Measurements from ENCODE around the gene RASA2.

The RASA2 gene

DNA sequence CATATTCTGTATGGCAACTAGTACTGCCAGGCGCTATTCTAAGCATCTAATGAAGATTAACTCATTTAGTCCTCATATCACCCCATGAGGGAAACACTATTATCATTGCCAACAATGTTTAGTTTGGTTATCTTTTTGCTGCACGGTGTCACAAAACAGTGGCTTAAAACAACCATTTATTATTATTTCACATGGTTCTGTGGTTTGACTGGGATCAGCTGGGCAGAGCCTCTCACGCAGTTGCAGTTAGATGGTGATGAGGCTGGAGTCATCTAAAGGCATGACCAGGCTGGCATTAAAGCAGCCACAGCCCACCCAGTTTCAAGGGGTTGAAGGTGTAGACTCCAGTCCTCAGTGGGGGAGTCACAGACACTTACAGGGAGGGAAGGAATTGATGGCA is 32.8 kb upstream of the RASA2 start:
- Histone ChIP-seq H3K9me3 (ENCODE audit: insufficient read depth, low read depth, low read length) (no peaks in the 10 kb centered on the region), H4K20me1 (ENCODE audit: insufficient read depth, low read length, poor library complexity, severe bottlenecking) (no peaks in the 10 kb centered on the region), H3K36me3 (ENCODE audit: insufficient read depth, low read length) (no peaks in the 10 kb centered on the region), H3F3A (ENCODE audit: low read depth) (no peaks in the 10 kb centered on the region), H3K9ac (ENCODE audit: low read depth, low read length, poor library complexity, severe bottlenecking) (no peak overlapping the region), H3K4me2 (ENCODE audit: low read depth, low read length, poor library complexity, severe bottlenecking) (no peak overlapping the region), H2AFZ (ENCODE audit: low read length) (0 out of 2 replicates have a peak overlapping the region, but pooled peaks have one; percentile 79), H3K4me1 (ENCODE audit: insufficient read depth, low read length, poor library complexity, severe bottlenecking) (peaks cover 13% of the 10 kb centered on the region), H3K9me2 (replicated peaks; ENCODE audit: low read depth, low read length) (no peaks in the 10 kb centered on the region), H3K27me3 (ENCODE audit: insufficient read depth, low read length, poor library complexity, severe bottlenecking) (no peaks in the 10 kb centered on the region), H3K4me3 (ENCODE audit: low read length, poor library complexity, severe bottlenecking) (no peak overlapping the region), H3K79me2 (ENCODE audit: insufficient read depth, low read length) (no peaks in the 10 kb centered on the region)
- TF ChIP-seq, protein P1, sequence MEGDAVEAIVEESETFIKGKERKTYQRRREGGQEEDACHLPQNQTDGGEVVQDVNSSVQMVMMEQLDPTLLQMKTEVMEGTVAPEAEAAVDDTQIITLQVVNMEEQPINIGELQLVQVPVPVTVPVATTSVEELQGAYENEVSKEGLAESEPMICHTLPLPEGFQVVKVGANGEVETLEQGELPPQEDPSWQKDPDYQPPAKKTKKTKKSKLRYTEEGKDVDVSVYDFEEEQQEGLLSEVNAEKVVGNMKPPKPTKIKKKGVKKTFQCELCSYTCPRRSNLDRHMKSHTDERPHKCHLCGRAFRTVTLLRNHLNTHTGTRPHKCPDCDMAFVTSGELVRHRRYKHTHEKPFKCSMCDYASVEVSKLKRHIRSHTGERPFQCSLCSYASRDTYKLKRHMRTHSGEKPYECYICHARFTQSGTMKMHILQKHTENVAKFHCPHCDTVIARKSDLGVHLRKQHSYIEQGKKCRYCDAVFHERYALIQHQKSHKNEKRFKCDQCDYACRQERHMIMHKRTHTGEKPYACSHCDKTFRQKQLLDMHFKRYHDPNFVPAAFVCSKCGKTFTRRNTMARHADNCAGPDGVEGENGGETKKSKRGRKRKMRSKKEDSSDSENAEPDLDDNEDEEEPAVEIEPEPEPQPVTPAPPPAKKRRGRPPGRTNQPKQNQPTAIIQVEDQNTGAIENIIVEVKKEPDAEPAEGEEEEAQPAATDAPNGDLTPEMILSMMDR (conservative IDR thresholded peaks at IDR 0.05; ENCODE audit: low read length) = no peak
- no peak for TF ChIP-seq EZH2phosphoT487 (IDR thresholded peaks at IDR 0.05; ENCODE audit: borderline replicate concordance)

DNA sequence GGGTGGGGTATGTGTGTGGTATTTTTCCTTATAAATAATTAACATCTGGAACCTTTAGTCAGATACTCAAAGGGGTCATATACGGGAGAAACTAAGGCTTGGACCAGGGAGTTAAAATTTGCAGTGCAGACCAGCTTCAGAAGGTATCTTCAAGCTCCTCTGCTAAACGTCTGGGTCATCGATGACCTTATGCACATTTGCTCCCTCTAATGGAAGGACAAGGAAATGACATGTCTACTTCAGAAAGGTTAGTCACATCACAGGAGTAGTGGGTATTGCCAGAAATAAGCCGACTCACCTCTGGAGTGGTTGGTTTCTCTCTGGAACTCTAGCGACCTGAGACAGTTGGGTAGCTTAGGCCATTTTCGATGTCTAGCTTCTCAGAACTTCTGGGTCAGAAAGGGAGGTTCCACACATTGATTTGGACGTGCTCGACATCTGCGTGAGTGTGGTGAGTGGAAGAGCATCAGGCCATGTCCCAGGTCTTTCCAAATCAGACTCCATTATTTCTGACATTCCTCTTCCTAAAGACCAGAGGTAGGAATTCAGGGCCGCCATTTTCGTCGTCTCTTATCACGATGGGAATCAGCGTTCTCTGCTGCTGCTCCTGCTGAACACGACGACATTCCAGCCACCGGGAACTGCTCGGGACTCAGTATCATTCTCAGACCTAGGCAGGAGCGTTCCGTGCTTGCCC is 31.8 kb upstream of the RASA2 start:
- no peaks in the 10 kb centered on the region for H4K20me1 ChIP-seq (ENCODE audit: insufficient read depth, low read length, poor library complexity, severe bottlenecking)
- TF ChIP-seq, protein P1 (conservative IDR thresholded peaks at IDR 0.05; ENCODE audit: low read length) = peak; percentile 74
- TF ChIP-seq EZH2phosphoT487 (IDR thresholded peaks at IDR 0.05; ENCODE audit: borderline replicate concordance) = no peak
- H3K9me2 ChIP-seq (replicated peaks; ENCODE audit: low read depth, low read length) = no peaks in the 10 kb centered on the region
- no peaks in the 10 kb centered on the region for H3K27me3 ChIP-seq (ENCODE audit: insufficient read depth, low read length, poor library complexity, severe bottlenecking)
- no peaks in the 10 kb centered on the region for H3K9me3 ChIP-seq (ENCODE audit: insufficient read depth, low read depth, low read length)
- H3K4me1 ChIP-seq (ENCODE audit: insufficient read depth, low read length, poor library complexity, severe bottlenecking) = peaks cover 13% of the 10 kb centered on the region
- H3K36me3 ChIP-seq (ENCODE audit: insufficient read depth, low read length) = no peaks in the 10 kb centered on the region
- no peak overlapping the region for H3K9ac ChIP-seq (ENCODE audit: low read depth, low read length, poor library complexity, severe bottlenecking)
- no peaks in the 10 kb centered on the region for H3K79me2 ChIP-seq (ENCODE audit: insufficient read depth, low read length)
- peak overlapping the region; percentile 33 for H3K4me2 ChIP-seq (ENCODE audit: low read depth, low read length, poor library complexity, severe bottlenecking)
- H3K4me3 ChIP-seq (ENCODE audit: low read length, poor library complexity, severe bottlenecking) = no peak overlapping the region
- H2AFZ ChIP-seq (ENCODE audit: low read length) = peak overlapping the region; percentile 79
- no peaks in the 10 kb centered on the region for H3F3A ChIP-seq (ENCODE audit: low read depth)

GRCh38 chr3:141455603-141456300 is 31.1 kb upstream of the RASA2 start:
- peaks cover 19% of the 10 kb centered on the region for H3K4me1 ChIP-seq (ENCODE audit: insufficient read depth, low read length, poor library complexity, severe bottlenecking)
- H3K9me2 ChIP-seq (replicated peaks; ENCODE audit: low read depth, low read length) = no peaks in the 10 kb centered on the region
- no peak for TF ChIP-seq EZH2phosphoT487 (IDR thresholded peaks at IDR 0.05; ENCODE audit: borderline replicate concordance)
- TF ChIP-seq, protein P1 (conservative IDR thresholded peaks at IDR 0.05; ENCODE audit: low read length) = no peak
- H3K27me3 ChIP-seq (ENCODE audit: insufficient read depth, low read length, poor library complexity, severe bottlenecking) = no peaks in the 10 kb centered on the region
- H3K4me3 ChIP-seq (ENCODE audit: low read length, poor library complexity, severe bottlenecking) = no peak overlapping the region
- no peaks in the 10 kb centered on the region for H3K36me3 ChIP-seq (ENCODE audit: insufficient read depth, low read length)
- no peak overlapping the region for H3K4me2 ChIP-seq (ENCODE audit: low read depth, low read length, poor library complexity, severe bottlenecking)
- no peak overlapping the region for H2AFZ ChIP-seq (ENCODE audit: low read length)
- no peaks in the 10 kb centered on the region for H3K79me2 ChIP-seq (ENCODE audit: insufficient read depth, low read length)
- no peaks in the 10 kb centered on the region for H4K20me1 ChIP-seq (ENCODE audit: insufficient read depth, low read length, poor library complexity, severe bottlenecking)
- H3K9me3 ChIP-seq (ENCODE audit: insufficient read depth, low read depth, low read length) = no peaks in the 10 kb centered on the region
- H3K9ac ChIP-seq (ENCODE audit: low read depth, low read length, poor library complexity, severe bottlenecking) = no peak overlapping the region
- no peaks in the 10 kb centered on the region for H3F3A ChIP-seq (ENCODE audit: low read depth)
